ENCODE measurements around the gene HNRNPH2.

Gene HNRNPH2, protein sequence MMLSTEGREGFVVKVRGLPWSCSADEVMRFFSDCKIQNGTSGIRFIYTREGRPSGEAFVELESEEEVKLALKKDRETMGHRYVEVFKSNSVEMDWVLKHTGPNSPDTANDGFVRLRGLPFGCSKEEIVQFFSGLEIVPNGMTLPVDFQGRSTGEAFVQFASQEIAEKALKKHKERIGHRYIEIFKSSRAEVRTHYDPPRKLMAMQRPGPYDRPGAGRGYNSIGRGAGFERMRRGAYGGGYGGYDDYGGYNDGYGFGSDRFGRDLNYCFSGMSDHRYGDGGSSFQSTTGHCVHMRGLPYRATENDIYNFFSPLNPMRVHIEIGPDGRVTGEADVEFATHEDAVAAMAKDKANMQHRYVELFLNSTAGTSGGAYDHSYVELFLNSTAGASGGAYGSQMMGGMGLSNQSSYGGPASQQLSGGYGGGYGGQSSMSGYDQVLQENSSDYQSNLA

GRCh38 chrX:101407748-101408531, at the start of gene HNRNPH2, which contains the start of gene GLA:
Gene HNRNPH2, plus strand, starts transcription at chrX:101408222. Its CDS starts 3,767 bp downstream, at chrX:101411989.
Gene GLA, minus strand, starts transcription at chrX:101407925. Its CDS starts 22 bp downstream, at chrX:101407903.
- DNase-seq (ENCODE audit: low spot score) = peak; percentile 98

GRCh38 chrX:101359966-101360365, 48.1 kb upstream of the HNRNPH2 start:
- no peak for DNase-seq (ENCODE audit: low spot score)

DNA sequence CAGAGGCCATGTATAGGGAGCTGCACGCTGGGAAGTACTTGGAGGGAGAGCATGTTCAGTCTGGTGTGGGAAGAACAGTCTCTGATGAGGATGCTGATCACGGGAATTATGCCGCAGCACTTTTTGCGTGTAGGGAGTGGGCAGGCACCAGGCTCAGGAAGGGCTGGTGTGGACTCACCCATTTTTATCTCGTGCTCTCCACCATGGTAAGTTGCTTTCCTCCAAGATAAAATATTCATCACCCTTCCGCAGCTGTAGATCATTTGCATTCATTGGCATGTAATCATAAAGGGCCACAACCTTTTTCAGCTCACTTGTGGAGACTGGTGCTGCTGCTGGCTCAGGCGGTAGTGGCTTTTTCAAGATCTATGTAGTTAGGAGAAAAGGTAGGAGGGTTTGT, 47.6 kb upstream of the HNRNPH2 start:
- DNase-seq (ENCODE audit: low spot score) = no peak

GRCh38 chrX:101362116-101362515, 45.9 kb upstream of the HNRNPH2 start:
- no peak for DNase-seq (ENCODE audit: low spot score)

DNA sequence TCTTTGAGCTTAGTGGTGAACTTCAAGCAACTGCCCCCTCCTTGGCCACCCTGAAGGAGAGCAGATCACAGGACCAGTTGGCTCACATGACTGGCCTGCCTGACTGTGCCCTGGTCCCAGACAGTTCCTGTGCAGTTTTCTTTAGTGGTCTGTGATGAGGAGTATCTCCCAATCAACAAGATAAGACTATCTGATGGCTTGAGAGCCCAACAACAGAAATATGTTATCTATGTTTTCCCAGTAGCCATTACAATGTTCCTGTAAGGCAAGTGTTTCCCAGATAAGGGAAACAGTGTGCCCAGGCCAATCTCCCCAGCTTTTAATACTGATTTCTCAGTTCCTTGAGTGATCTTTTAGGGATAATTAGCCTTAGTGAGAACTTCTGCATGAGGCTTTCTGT, 45.3 kb upstream of the HNRNPH2 start:
- no peak for DNase-seq (ENCODE audit: low spot score)

DNA sequence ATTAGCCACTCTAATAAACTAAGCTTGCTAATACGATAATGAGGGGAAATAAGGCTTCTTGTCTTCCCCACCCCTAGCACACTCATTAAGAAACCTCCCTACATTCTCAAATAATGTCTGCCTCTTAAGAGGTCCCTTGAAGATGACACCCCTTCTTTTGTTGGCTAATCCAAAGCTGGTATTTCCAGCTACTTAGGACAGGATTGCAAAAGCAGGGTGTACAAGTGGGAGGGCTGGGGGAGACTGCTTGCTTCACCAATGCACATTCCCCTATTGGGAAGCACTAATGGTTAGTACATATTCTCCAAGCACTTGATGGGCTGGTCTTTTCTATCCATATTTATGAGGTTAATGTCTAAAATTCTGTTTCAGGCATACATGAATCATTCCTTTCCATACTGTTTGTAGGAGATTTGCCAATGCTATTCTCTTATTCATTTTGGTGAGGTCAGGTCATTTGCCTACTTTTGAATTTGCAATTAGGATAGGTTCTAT, 42.7 kb upstream of the HNRNPH2 start:
- DNase-seq (ENCODE audit: low spot score) = no peak

GRCh38 chrX:101368800-101369199, 39.2 kb upstream of the HNRNPH2 start:
- DNase-seq (ENCODE audit: low spot score) = peak; percentile 24

GRCh38 chrX:101369687-101370086, 38.3 kb upstream of the HNRNPH2 start:
- no peak for DNase-seq (ENCODE audit: low spot score)

GRCh38 chrX:101370888-101371504, 37.0 kb upstream of the HNRNPH2 start:
- DNase-seq (ENCODE audit: low spot score) = peak; percentile 70

GRCh38 chrX:101377547-101377946, 30.5 kb upstream of the HNRNPH2 start:
- no peak for DNase-seq (ENCODE audit: low spot score)

DNA sequence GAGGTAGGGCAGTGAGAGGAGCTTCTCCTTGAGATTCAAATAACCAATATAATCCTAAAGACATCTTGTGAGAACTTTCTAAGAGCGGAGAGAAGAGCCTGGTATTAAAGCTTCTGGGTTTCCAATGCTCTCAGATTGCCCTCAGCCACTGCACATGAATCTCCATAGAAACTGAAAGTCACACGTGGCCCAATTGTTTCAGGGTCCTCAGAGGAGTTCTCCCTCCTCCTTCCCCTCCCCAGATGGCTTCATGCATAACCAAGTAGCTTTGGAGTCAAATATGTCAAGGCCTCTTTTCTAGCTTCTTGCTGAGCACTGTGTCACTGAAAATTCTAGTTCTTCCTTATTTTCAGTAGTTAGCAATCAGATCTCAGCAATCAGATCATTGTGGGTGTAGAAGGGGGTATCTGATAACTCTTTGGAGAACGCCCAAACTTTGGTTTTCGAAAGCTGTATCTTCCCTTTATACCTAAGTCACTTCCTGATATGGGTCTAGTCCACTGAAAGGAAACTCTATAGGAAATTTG, 24.3 kb upstream of the HNRNPH2 start:
- peak; percentile 86 for DNase-seq (ENCODE audit: low spot score)

DNA sequence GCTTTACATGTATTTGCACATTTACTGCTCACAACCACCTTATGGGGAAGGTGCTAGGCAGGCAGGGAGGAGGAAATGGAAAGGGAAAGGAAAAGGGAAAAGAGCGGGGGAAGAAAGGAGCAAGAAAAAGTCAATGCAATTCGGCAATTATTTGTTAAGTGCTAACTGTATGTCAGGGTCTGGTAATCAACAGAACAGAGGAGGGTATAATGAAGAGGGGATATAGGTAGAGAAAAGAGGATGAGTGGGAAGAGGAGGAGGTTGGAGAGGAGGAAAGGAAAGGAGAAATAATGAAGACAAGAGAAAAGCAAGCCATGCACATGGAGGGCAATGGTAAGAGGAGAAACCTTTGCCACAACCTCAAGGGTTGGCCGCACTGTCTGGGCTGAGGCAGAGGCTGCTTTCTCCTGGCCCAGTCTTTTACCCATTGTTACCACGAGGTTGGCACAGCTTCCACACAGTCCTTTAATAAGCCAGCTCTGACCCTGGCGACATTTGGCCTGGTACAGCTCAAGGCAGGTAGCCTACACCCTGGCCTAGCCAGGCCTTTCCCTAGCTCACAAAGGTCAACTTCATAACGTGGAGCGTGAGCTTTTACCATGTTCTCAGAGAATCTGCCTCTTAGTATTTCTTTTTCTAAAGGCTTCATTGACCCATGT, 22.9 kb upstream of the HNRNPH2 start:
- DNase-seq (ENCODE audit: low spot score) = no peak

DNA sequence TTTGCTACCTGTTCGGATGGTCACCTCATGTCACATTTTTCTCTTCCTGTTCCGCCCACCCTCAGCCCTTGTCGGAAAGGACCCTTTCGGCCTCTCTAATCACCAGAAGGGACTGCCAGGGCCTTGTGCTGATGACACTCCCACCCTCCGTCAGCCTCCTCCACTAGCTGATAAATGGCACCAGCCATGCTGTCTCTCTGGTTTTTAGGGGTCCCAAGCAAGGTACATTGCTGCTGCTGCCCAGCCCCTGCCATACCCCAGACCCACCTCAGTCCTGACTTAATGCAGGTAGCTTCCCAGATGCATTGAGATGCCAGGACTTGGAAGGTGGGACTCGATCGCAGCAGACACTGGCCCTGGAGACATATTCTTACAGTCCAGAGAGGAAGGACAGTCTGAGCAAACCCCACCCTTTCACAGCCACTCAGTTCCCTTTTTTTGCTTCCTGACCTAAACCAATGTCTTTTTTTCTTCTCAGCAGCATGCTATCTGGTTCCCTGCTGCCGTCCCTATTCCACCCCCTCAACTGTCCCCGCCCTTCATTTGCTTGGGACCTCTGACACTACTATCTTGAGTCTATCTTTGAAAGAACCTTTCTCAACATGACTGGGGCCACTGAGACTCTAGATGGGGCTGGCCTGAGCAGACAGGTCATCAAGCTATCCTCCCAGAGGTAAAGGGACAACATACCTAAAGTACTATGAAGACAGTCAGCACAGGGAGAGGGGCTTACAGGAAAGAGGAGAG, 22.1 kb upstream of the HNRNPH2 start, which contains the start of gene BTK:
Gene BTK, minus strand, starts transcription at position 397 of the 747 bp plus-strand sequence. CDS start 10,907 bp downstream, outside the sequence.
- peak; percentile 74 for DNase-seq (ENCODE audit: low spot score)

DNA sequence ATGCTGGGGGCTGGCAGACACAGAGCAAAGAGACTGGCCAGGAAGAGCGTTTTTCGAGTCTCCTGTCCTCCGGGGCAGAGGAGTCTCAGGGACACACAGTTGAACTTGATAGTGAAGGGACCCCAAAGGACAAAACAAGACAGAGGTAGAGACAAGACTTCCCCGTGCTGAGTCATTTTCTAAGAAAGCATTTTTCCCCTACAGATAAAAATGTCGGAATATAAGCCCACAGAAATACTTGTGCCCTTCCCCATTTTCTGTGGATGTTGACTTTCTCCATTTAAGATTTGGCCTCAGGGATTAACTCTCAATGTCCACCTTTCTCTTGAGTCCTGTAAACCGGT, 21.5 kb upstream of the HNRNPH2 start:
- no peak for DNase-seq (ENCODE audit: low spot score)

- DNase-seq (ENCODE audit: low spot score) = no peak
Measured at GRCh38 chrX:101388604-101389003, 19.4 kb upstream of the HNRNPH2 start.

- DNase-seq (ENCODE audit: low spot score) = peak; percentile 89
Measured at GRCh38 chrX:101390664-101391525, 17.1 kb upstream of the HNRNPH2 start, which contains the start of gene RPL36A. Gene RPL36A, plus strand, starts transcription at chrX:101391011. Its CDS starts 33 bp downstream, at chrX:101391044.

DNA sequence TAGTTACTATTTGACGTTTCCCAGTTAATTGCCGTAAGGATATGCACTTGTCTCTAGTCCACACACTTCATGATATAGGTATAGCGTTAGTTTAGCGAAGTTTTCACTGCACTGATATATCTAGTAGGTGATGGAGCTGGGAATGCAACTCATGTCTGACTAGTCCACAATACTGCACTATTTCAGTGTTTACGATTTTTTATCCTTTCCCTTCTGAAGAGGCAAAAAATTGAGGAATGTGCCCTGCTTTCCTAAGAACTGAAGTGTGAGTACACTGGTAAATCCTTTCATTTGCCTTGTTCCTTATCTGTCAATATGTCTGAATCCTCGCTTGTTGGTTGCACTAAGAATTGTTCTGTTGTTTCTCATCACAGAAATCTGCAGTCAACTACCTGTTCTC, 16.2 kb upstream of the HNRNPH2 start:
- no peak for DNase-seq (ENCODE audit: low spot score)

DNA sequence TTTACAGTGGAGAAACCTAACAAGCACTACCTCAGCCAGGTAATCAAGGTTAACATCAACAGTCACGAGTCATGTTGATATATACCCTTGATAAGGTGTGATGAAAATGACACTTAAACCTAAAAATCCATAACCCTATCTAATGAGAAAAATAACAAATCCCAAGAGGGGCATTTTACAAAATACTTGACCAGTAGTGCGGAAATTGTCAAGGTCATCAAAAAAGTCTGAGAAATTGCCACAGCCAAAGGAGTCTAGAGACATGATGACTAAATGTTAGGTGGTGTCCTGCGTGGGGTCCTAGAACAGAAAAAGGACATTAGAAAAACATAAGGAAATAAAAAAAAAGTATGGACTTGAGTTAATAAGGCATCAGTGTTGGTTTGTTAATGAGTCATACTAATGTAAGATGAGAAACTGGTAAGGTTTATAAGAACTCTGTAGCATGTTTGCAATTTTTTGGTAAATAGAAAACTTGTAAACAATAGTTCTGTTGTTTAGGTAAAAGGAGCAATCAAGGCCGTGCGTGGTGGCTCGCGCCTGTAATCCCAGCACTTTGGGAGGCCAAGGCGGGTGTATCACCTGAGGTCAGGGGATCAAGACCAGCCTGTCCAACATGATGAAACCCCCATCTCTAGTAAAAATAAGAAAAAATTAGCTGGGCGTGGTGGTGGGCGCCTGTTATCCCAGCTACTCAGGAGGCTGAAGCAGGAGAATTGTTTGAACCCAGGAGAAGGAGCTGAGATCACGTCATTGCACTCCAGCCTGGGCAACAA, 14.3 kb upstream of the HNRNPH2 start:
- DNase-seq (ENCODE audit: low spot score) = no peak

GRCh38 chrX:101394372-101394771, 13.7 kb upstream of the HNRNPH2 start:
- DNase-seq (ENCODE audit: low spot score) = no peak
